Activated gamma-delta T cell (primary cell): Measurements from ENCODE around the gene EXOC3L4.
"Not testable (repeated sequence)": the region's sequence is repeated elsewhere in the genome, so short reads cannot be mapped to it uniquely, and the experiment has no call there.

Source experiments
- DNase-seq: peaks from one replicate; lab custom pipeline; 2025; lab: John Stamatoyannopoulos, UW

Gene EXOC3L4

DNA sequence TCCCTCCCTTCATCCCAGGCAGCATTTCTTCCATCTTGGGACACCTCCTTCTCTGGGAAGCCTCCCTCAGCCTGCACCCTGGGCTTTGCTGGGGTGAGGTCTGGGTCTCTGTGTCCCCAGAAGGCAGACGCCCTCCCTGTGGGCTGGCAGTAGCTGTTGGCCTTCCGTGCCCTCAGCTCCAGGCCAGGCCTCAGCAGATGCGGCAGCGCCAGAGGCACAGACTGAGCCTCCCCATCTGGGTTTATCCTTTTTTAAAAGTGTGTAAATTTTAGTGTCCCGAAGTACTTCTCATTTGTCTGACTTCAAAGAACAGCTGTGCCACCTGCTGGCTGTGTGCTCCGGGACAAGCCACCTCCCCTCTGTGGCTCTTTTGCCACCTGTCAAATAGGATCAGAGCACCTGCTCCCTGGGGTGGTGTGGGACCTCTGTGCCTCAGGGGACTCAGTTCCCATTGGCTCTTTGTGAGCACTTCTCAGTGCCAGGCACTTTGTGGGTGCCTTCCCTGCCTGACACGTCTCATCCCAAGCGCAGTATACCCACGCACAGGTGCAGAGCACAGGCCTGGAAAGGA lies 11.1 kb downstream of the EXOC3L4 start:
- DNase-seq: no peak

DNA sequence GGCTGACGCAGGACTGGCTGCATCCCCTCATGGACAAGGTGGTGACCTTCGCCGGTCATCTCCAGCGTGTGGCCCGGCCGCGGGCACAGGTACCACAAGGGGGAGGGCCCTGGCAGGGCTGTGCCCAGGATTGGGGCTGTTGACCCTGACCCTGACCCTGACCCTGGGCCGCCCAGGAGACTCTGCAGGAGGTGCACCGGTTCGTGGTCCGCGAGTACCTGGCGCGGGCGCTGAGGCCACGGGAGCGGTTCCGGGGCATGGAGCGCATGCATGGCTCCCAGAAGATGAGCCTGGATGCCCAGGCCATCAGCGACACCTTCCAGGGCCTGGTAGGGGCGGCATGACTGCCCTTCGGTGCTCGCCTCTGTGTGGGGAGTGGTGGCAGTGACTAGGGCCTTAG lies 12.9 kb downstream of the EXOC3L4 start:
- DNase-seq: no peak

DNA sequence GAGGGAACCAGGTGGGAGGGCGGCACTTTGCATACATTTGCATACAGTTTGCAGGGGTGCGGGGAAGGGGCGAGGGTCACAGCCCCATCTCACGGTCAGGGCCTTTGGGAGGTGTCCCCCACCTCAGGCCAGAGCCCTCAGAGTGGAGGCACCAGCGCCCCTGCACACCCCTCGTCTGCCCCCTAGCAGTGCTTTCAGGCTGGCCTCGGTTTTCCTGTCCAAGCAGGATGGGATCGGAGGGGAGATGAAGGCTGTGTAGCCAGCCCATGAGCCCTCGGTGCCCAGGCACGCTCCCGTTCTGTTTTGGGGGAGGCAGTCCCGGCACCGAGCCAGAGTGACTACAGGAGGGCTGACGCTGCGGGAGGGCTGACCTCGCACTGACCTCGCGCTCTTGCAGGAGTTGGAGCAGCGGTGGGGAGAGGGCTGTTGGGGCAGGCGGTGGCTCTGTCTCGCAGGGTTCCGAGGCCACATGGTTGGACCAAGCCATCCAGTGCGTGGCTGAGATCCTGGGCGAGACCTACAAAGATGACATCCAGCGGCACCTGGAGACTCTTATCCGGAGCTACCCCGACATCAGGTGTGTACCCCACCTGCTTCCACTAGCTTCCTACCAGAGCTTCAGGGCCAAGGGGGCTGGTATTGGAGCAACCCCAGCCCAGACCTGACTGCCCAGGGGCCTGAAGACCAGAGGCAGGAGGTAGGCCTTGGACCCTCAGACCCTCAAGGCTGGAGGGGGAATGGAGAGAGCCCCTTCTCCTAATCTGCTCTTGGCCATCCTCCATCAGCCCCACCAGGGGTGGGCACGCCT lies 13.6 kb downstream of the EXOC3L4 start:
- no peak for DNase-seq

DNA sequence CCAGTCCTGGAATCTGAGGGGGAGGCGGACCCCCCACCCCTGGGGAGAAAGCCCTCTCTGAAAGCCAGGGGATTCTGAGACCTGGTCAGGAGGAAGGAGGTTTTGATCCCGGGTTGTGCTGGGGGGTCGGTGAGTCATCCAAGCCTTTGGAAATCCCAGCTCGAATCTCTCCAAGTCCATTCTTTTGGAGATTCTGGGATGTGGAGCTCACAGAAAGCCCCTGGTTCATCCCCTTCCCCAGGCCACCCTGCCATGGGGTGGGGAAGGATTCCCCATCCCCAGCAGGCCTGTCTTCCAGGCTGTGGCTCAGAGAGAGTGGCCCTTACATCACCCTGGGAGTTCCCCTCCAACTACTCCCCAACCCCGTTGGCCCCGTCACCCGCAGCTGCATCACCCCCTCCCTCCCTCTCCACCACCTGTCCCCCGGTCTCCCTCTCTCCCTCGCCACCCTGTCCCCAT lies 14.3 kb downstream of the EXOC3L4 start:
- DNase-seq: no peak

DNA sequence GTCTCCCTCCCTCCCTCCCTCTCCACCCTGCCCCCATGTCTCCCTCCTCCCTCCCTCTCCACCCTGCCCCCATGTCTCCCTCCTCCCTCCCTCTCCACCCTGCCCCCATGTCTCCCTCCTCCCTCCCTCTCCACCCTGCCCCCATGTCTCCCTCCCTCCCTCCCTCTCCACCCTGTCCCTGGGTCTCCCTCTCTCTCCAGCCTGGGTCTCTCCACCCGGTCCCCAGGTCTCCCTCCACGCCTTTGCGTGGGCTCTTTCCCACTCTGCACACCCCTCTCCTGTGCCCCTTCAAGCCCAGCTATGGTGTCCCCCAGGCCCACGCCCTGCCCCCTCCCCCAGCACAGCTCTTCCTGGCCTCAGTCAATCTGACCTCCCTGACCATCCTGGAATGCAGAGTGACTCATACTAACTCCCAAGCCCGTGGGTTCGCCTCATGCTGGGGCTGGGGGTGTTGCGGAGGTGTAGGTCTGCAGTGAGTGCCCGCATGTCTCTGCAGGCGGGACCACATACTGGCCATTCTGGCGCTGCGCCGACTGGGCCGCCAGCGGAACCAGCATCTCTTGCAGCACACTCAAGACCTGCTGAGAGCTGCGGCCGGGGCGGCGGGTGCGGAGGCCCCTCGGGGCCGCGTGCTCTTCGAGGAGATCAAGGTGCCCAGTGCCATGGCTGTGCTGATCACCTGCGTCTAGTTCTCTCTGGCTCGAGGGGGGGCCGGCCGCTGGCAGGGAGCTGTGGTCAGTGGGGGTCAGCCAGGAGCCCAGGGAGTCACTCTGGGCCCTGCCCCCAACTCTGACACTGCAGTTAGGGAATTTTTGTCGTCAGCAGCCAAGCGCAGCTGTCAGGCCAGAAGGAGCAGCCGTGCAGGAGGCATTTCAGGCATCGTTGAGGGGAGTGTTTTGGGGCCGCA lies 15.3 kb downstream of the EXOC3L4 start:
- DNase-seq: no peak

DNA sequence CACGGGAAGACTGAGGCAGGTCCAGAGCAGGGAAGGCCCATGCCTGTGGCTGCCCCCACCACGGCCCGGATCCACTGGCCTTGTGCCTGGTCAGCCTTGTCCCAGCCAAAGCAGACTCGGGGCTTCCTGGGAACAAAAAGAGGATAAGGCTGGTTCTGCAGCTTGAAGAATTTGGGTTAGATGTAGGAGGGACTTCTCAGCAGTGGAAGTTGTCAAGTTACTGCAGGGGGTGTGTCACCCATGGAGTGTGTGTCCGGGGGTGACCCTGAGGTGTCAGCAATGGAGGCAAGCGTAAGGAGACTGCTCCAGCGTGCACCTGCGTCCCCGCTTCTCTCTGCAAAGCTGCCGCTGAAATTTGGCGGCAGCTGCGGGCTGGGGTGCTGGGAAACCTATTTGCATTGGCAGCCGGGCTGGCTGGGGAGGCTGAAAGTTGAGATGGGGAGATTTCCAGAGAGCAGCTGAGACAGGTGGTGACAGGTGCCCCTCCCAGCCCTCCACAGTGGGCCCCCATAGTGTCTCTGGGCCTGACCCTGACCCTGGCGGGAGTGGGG lies 16.2 kb downstream of the EXOC3L4 start:
- no peak for DNase-seq

DNA sequence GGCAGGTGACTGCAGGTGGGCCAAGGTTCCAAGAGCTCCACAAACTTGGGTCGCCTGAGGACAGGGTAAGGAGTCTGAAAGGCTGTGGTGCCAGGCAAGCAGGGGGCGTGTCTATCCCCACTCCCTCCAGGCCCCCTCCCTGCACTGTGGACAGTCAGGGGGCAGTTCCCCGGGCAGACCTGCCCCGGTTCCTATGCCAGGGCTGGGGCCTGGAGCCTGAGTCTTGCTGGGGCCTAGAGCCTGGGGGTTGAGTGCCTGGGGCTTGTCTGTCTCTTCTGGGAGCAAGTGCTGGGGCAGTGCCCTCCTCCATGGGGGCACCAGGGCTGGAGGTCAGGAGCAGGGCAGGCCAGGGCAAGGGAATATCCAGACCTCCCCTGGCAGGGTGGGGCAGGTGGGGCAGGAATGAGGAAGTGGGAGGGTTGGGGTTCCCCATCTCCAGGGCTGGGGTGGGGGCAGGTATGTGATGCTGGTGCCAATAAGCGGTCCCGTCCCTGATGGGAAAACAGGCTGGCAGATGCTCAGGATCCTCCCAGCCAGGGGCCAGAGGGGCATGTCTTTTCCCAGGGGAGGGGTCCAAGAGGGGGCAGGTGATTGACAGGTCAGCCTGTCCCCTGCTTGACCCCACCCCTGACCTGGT lies 16.8 kb downstream of the EXOC3L4 start:
- DNase-seq: no peak

DNA sequence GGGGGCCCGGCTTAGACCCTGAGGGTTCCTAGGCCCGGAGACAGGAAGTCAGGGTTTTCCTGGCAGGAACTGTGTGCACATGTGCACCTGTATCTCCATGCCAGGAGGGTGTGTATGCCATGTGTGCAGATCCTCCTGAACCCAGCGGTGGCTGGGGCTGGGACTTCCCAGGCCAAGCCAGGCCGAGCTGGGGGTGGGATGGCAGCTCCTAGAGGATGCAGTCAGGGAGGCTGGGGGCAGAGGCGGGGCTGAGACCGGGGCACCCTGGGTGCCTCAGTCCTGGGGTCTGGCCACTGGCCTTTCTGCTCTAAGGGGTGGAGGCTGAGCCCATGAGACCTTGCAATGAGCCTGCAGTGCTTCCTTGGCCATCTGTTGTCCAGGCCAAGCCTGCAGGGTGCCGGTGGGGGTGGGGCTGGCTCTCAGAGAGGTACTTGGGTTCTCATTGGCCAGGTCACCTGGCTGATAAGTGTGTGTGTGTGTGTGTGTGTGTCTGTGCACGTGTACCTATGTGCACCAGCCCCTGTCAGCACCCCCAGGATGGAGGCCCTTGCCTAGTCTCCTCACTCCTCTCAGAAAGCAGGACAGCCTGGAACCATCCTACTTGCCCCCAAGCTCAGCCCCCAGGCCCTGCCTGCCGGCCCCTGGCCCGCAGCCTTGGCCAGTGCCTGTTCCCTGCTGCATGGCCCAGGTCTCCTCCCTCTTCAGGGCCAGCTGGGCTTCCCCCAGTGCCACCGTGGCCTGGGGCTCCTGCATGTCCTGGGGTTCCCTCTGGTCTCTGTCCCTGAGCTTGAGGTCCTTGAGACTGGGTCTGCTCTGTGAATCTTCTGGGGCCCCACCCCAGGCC lies 18.1 kb downstream of the EXOC3L4 start:
- DNase-seq: no peak

DNA sequence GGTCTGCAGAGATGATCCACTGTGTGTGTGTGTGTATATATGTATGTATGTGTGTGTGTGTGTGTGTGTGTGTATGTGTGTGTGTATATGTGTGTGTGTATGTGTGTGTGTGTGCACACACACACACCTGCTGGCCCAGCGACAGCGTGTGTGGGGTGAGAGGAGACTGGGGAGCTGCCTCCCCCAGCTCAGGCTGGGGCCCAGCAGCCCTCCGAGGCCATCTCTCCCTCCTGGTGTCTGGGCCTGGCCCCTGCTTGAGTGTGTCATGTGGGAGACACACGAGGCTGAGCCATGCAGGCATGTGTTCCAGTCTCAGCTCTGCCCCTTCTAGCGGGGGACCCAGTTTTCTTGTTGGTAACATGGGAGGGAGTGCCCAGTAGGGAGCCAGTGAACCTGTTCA lies 18.8 kb downstream of the EXOC3L4 start:
- DNase-seq: no peak

DNA sequence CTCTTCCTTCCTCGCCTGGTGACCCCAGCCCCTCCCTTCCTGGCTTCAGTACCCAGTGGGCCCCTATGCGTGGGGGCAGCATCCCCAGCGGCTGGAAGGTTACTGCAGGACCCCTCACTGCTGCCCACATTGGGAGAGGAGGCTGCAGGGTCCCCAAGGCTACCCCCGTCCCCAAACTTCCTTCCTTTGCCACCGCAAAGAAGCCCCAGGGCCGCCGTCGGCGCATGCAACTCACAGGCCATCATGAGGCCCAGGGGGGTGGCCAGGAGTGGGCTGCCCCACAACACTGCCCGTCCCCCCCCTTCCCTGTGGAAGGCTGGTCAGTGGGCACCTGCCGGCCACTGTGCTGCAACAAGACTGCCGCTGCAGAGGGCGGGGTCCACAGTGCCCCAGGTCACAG lies 19.2 kb downstream of the EXOC3L4 start:
- no peak for DNase-seq

DNA sequence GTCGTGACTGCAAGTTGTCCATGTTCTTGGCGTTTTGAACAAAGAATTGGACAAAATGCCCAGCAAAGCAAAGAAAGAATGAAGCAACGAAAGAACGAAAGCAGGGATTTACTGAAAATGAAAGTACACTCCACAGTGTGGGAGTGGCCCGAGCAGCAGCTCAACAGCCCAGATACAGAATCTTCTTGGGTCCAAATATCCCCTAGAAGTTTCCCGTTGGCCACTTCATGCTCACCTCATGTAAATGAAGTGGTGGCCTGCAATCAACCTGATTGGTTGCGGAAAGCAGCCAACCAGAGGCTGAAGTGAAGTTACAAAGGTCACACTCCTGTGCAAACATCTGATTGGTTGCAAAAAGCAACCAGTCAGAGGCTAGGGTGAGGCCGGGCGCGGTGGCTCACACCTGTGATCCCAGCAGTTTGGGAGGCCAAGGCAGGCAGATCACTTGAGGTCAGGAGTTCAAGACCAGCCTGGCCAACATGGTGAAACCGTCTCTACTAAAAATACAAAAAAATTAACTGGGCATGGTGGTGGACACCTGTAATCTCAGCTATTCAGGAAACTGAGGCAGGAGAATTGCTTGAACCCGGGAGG lies 20.7 kb downstream of the EXOC3L4 start:
- not testable (repeated sequence) for DNase-seq

DNA sequence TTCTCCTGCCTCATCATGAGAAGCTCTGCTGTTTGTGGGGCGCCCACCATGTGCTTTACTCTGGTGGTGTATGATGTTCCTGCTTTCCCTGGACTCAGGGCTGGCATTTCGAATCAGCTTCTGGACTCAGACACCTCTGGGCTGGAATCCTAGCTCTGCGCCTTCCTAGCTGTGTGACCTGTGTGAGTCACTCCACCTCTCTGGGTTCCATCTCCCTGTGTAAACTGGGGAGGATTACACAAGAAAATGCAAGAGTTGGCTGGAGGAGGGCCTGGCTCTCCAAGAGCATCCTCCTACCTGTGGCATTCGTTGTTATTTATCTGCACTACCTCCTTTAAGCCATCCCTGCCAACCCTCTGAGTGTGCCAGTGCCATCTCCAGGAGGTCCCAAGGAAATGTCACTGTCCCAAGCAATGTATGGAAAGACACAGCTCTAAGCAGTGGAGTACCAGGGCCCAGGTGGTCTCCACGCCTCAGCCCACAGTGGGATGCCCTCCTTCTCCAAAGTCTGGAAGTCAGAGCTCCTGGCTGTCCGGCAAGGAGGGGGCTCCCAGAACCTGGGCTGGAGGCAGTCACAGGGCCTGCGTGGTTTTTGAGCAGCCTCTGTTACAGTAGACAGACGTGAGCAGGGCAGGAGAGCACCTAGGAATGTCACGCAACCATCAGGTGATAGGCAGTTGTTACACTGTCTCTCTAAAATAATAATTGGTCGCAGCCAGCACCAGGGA lies 21.5 kb downstream of the EXOC3L4 start:
- no peak for DNase-seq

DNA sequence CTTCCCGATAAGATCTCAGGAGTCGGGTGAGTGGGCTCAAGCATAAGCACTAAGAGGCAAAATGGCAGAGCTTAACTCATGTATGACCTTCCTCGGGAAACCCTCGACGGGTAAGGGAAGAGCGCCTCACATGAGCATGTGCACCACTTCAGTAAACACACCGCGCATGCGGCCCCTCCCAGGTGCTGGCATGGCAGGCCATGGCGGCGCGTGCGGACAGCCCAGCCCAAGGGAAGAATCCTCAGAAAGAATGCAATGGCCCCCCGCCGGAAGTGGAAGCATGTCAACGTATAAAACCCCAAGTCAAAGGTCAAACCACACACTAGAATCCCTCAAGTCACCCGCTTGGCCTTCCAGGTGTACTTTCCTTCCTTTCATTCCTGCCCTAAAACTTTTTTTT lies 22.1 kb downstream of the EXOC3L4 start:
- DNase-seq: no peak

DNA sequence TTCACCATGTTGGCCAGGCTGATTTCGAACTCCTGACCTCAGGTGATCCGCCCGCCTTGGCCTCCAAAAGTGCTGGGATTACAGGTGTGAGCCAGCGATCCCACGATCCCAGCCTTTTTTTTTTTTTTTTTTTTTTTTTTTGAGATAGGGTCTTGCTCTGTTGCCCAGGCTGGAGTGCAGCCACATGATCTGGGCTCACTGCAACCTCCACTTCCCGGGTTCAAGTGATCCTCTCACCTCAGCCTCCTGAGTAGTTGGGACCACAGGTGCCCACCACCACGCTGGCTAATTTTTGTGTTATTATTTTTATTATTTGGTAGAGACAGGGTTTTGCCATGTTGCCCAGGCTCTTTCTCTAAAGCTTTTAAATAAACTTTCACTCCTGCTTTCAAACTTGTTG lies 23.0 kb downstream of the EXOC3L4 start:
- not testable (repeated sequence) for DNase-seq

DNA sequence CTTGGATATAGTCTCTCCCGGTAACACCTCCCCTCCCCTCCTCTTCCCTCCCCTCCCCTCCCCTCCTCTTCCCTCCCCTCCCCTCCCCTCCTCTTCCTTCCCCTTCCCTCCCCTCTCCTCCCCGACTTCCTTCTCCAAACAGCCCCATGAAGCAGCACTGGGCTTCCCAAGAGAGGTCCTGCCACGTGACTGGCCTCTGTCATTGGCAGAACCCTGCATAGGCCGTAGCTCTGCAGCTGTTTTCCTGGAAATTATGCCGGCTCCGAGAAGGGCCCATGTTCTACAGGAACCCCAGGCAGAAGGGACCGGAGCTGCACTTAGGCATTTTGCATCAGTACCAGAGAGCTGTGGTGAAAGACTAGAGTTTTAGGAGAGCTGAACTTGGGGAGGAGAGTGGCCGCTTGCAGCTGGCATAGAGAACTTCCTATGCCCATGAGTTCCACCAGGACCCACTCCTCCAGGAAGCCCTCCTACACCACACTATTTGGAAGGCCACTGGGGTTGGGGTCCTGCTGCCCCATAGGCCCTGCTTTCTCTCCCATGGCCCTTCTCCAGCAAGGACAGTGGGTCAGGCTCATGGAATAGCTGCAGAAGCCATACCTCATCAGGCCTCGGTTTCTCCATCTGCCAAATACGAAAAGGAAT lies 23.6 kb downstream of the EXOC3L4 start:
- no peak for DNase-seq

DNA sequence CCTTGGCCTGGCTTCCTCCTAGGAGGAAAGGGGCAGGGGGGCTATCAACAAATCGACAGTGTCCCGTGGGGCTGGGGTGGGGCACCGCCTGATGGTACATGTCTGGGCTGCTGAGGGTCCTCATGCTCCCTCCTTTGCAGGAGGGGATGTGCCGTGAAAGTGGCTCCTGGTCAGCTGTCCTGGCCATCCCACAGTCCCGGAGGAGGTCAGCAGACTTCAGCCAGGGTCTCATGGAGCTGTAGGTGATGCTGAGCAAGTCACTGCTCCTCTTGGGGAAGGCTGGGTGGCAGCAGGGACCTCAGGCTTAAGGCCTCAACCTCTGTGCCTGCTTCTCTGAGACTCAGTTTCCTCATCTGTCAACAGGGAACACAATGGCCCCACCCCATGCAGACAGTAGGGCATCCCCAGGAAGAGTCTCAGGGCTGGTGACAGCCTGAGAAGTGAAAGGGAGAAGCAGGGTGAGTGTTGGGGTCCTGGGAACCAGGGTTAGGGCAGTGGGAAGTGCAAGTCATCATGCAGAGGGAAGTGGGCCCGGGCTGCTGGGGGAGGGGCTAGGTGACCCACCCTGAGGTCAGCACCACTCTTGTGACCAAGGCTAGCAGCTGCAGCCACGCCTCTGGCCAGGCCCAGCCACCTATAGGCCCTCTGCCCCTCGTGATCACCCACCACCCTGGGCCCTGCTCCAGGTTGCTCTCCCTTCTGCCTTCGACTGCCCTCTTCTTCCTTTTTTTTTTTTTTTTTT lies 24.3 kb downstream of the EXOC3L4 start:
- no peak for DNase-seq

DNA sequence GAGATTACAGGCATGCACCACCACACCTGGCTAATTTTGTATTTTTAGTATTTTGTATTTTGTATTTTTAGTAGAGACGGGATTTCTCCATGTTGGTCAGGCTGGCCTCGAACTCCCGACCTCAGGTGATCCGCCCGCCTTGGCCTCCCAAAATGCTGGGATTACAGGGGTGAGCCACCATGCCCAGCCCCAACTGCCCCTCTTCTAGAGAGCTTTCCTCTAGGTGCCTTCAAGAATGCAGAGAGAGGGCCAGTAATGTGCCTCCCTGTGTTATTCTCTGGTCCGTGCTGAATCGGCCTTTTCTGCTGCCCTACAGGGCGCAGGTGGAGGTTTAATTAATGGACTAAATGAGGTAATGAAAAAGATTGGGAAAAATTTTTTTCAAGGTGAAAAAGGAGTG lies 25.0 kb downstream of the EXOC3L4 start:
- DNase-seq: not testable (repeated sequence)

DNA sequence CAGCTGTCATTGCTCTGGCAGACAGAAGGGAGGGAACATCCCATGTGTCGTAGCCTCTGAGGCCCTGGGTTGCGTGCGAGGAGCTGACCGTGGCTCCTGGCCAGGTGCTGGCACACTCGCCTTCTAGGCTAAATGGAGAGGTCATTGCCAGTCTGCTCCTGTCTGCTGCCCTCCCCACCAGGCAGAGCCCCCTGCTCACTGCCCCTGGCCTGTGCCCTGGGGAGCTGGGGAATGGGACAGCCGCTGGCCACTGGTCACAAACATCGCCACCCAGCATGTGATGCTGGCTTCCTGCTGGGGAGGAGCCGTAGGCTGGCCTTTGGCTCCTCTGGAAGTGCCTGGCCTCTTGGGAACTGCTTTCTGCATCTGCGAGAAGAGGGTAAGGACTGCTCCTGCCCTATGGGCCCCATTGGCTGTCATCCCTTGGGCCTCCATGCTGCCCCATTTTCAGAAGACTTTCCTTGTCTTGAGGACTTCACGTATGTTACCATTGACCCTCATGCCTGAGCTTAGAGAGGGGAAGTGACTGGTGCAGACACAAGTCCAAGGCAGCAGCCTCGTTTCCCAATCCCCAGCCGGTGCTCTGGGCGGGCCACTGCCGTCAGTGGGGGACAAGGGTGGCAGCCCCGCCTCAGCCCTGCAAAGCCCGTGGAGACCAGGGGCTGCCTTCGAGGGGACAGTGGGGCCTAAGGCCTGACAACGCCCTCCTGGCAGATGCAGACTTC lies 26.8 kb downstream of the EXOC3L4 start:
- DNase-seq: no peak
